IPS-18c (cell line): ENCODE results near the gene RAPGEFL1.
"Not testable (repeated sequence)": the region's sequence is repeated elsewhere in the genome, so short reads cannot be mapped to it uniquely, and the experiment has no call there.

Source experiments
- H3K4me3 ChIP-seq: 2 replicates; pipeline ENCODE4 v1.7.0; 2013; ENCODE audit warnings: low read depth, mild to moderate bottlenecking, low read length, moderate library complexity; ENCODE audit not compliant: insufficient read depth
- H3K9me3 ChIP-seq: one replicate; pipeline ENCODE4 v1.6.1; 2013; ENCODE audit warnings: mild to moderate bottlenecking, low read length, moderate library complexity; ENCODE audit not compliant: control insufficient read depth, insufficient read depth

Gene RAPGEFL1

GRCh38 chr17:40224718-40225550 lies 47.7 kb downstream of the RAPGEFL1 start:
- Histone ChIP-seq H3K9me3 (no peaks in the 10 kb centered on the region), H3K4me3 (no peak overlapping the region)

GRCh38 chr17:40229146-40229545 lies 51.9 kb downstream of the RAPGEFL1 start:
- H3K4me3 ChIP-seq, H3K9me3 ChIP-seq: not testable (repeated sequence)

- no peaks in the 10 kb centered on the region for H3K9me3 ChIP-seq
- no peak overlapping the region for H3K4me3 ChIP-seq
Observed at GRCh38 chr17:40230670-40231069, 53.4 kb downstream of the RAPGEFL1 start.

GRCh38 chr17:40231928-40232327 lies 54.7 kb downstream of the RAPGEFL1 start:
- H3K4me3 ChIP-seq, H3K9me3 ChIP-seq: not testable (repeated sequence)

GRCh38 chr17:40241252-40241834 lies 64.1 kb downstream of the RAPGEFL1 start:
- H3K9me3 ChIP-seq = no peaks in the 10 kb centered on the region
- H3K4me3 ChIP-seq = no peak overlapping the region

- Histone ChIP-seq H3K9me3 (no peaks in the 10 kb centered on the region), H3K4me3 (no peak overlapping the region)
Observed at GRCh38 chr17:40242774-40243173, 65.5 kb downstream of the RAPGEFL1 start.

GRCh38 chr17:40243761-40244160 lies 66.5 kb downstream of the RAPGEFL1 start:
- Histone ChIP-seq H3K4me3 (no peak overlapping the region), H3K9me3 (no peaks in the 10 kb centered on the region)

GRCh38 chr17:40244255-40244654 lies 67.0 kb downstream of the RAPGEFL1 start:
- no peak overlapping the region for H3K4me3 ChIP-seq
- no peaks in the 10 kb centered on the region for H3K9me3 ChIP-seq
